OCI-LY3 (cell line): ENCODE data around the gene GTF3C2.

Experiments used
- CTCF ChIP-seq: fragments of 200-600, 300-600 bp; sonication (generic); IDR thresholded peaks from 2 replicates; pipeline ENCODE4 v1.5.1; 2014; ENCODE audit warnings: antibody characterized with exemption, low read length, low read depth
- EZH2phosphoT487 ChIP-seq: fragments of 200-600 bp; shearing (Covaris generic); IDR thresholded peaks from 2 replicates; pipeline ENCODE4 v1.6.1; 2018; ENCODE audit warnings: antibody characterized with exemption, mixed run types, low read depth

GRCh38 chr2:27298391-27299080, 58.0 kb downstream of the GTF3C2 start:
- TF ChIP-seq CTCF, result no peak
- no peak for TF ChIP-seq EZH2phosphoT487
